A673 (cell line): ENCODE results near the gene C1QTNF8. TPM values are rescaled to one million over a fixed set of nuclear protein-coding genes. Genes with fewer than 3 reads are reported as not detected.

ENCODE experiments used
- BruUV-seq: library from RNA; stranded (reverse); fragments of 400-500 nt; replicated peaks from 2 replicates; lab custom pipeline; 2021; lab: Mats Ljungman, UMichigan
- CTCF ChIA-PET: fragments of 300-600 bp; sonication (Branson Sonifier 250); formaldehyde crosslinking; loops from one replicate; lab custom pipeline; 2022; ENCODE audit warnings: antibody characterized with exemption; lab: Charles Lee
- POLR2A ChIA-PET: fragments of 300-600 bp; sonication (Branson Sonifier 250); formaldehyde crosslinking; loops from one replicate; lab custom pipeline; 2022; ENCODE audit warnings: antibody characterized with exemption; ENCODE audit not compliant: low non-redundant PET; lab: Charles Lee
- DNase-seq: peaks from one replicate; pipeline ENCODE4 v3.0.0-alpha.2; 2015; ENCODE audit warnings: low spot score
- H3K27ac ChIP-seq: fragments of 200-600 bp; sonication (generic); 2 replicates; pipeline ENCODE4 v1.5.1; 2016; ENCODE audit warnings: mixed run types, low read depth, mild to moderate bottlenecking, mixed read lengths, antibody characterized with exemption, low read length; ENCODE audit not compliant: poor library complexity, severe bottlenecking
- H3K27me3 ChIP-seq: fragments of 200-600 bp; sonication (generic); replicated peaks from 2 replicates; pipeline ENCODE4 v1.6.1; 2017; ENCODE audit warnings: mixed run types, low read depth, mild to moderate bottlenecking, mixed read lengths, antibody characterized with exemption, low read length; ENCODE audit not compliant: insufficient read depth, poor library complexity
- H3K36me3 ChIP-seq: fragments of 200-600 bp; sonication (generic); 2 replicates; pipeline ENCODE4 v1.6.1; 2016; ENCODE audit warnings: mixed run types, mild to moderate bottlenecking, mixed read lengths, antibody characterized with exemption, low read length; ENCODE audit not compliant: insufficient read depth, poor library complexity, severe bottlenecking
- H3K4me1 ChIP-seq: fragments of 200-600 bp; sonication (generic); 2 replicates; pipeline ENCODE4 v1.6.1; 2017; ENCODE audit warnings: mixed run types, mild to moderate bottlenecking, mixed read lengths, antibody characterized with exemption, low read length; ENCODE audit not compliant: insufficient read depth, poor library complexity, severe bottlenecking
- H3K4me3 ChIP-seq: fragments of 200-600 bp; sonication (generic); 2 replicates; pipeline ENCODE4 v1.5.1; 2016; ENCODE audit warnings: low read depth, mixed run types, mild to moderate bottlenecking, mixed read lengths, low read length; ENCODE audit not compliant: poor library complexity, severe bottlenecking
- H3K9me3 ChIP-seq: fragments of 200-600 bp; sonication (generic); 2 replicates; pipeline ENCODE4 v1.6.1; 2016; ENCODE audit warnings: mixed run types, low read depth, mild to moderate bottlenecking, mixed read lengths, antibody characterized with exemption, low read length; ENCODE audit not compliant: poor library complexity, severe bottlenecking
- CTCF ChIP-seq: fragments of 300-800, 200-600 bp; sonication (generic); conservative IDR thresholded peaks from 2 replicates; pipeline ENCODE4 v1.5.1; 2017; ENCODE audit warnings: low read depth, mild to moderate bottlenecking, antibody characterized with exemption, low read length, moderate library complexity, mixed read lengths
- EZH2 ChIP-seq: fragments of 200-600 bp; sonication (generic); IDR thresholded peaks from 2 replicates; pipeline ENCODE4 v1.6.1; 2017; ENCODE audit warnings: borderline replicate concordance, low read depth, mild to moderate bottlenecking, mixed read lengths, antibody characterized with exemption, low read length; ENCODE audit not compliant: poor library complexity, severe bottlenecking
- intact Hi-C: fragments of 100-400 bp; cut with micrococcal nuclease; formaldehyde crosslinking; loops from one replicate; pipeline ENCODE4 v1.10.0; 2022; ENCODE audit not compliant: unreplicated experiment
- total RNA-seq: library from RNA; stranded (reverse); gene quantifications from 2 replicates; pipeline ENCODE4 v1.2.3, GENCODE V29; 2021

C1QTNF8 gene
- total RNA-seq, 1 experiment from 2014 or later = not detected

DNA sequence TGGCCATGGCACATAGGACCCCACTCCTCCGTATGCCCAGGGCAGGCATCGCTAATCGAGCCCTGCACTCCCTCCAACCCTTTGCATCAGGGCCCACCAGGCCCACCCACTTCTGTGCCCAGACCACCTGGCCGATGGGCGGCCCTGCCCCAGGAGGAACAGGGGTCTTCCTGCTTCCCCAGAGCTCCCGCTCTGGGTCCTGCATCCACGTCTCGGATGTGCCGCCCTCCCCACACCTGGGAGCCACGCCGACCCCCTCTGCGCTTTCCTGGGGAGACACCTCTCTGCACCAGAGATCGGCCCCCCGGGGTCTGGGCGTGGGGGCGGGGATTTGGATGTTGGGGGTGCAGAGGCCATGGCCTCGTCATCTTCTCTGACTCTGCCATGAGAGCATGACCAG lies 44.6 kb downstream of the C1QTNF8 start:
- no peak for TF ChIP-seq CTCF
- no peak for TF ChIP-seq EZH2
- H3K27ac ChIP-seq = no peak overlapping the region
- H3K27me3 ChIP-seq = no peaks in the 10 kb centered on the region
- H3K4me3 ChIP-seq = no peak overlapping the region
- CTCF ChIA-PET = no interaction called here
- DNase-seq = no peak
- no TSS peak for BruUV-seq
- peaks cover 10% of the 10 kb centered on the region for H3K4me1 ChIP-seq
- intact Hi-C loops = loop anchor here (10.0 kb wide), 1 partner anchor 337 kb away; the partner anchor contains the start of gene METRN
- H3K36me3 ChIP-seq = no peaks in the 10 kb centered on the region
- no peaks in the 10 kb centered on the region for H3K9me3 ChIP-seq
- POLR2A ChIA-PET = no interaction called here

- CTCF ChIA-PET = no interaction called here
- H3K27ac ChIP-seq = no peak overlapping the region
- POLR2A ChIA-PET = no interaction called here
- DNase-seq = no peak
- intact Hi-C loops = loop anchor here (10.0 kb wide), 1 partner anchor 336 kb away; the partner anchor contains the start of gene METRN
- peaks cover 10% of the 10 kb centered on the region for H3K4me1 ChIP-seq
- BruUV-seq = no TSS peak
- TF ChIP-seq EZH2 = no peak
- no peaks in the 10 kb centered on the region for H3K36me3 ChIP-seq
- no peak overlapping the region for H3K4me3 ChIP-seq
- no peaks in the 10 kb centered on the region for H3K27me3 ChIP-seq
- no peaks in the 10 kb centered on the region for H3K9me3 ChIP-seq
Observed at GRCh38 chr16:1050921-1051320, 45.1 kb downstream of the C1QTNF8 start.

DNA sequence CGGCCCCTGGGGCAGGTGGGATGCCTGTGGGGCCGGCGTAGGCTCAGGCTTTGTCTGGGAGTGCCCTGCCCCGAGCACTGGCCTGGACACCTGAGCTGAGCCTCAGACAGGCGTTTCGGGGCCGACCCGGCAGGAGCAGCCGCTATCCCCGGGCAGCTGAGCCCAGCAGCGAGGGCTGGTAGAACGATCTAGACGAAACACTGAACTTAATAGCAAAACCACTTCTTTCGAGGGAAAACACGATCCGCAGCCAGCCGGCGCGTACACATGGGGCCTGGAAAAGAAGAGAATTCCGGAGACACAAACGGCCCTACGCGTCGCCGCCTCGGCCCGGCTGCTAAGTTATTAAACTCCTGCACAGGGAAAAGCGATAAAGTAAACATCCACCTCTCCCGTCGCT lies 45.5 kb downstream of the C1QTNF8 start:
- no TSS peak for BruUV-seq
- H3K4me3 ChIP-seq = no peak overlapping the region
- no peaks in the 10 kb centered on the region for H3K36me3 ChIP-seq
- no peaks in the 10 kb centered on the region for H3K27me3 ChIP-seq
- no peak overlapping the region for H3K27ac ChIP-seq
- no peaks in the 10 kb centered on the region for H3K9me3 ChIP-seq
- ChIA-PET POLR2A (no interaction called here), CTCF (interaction anchor here (0.6 kb wide), 1 partner anchor 87 kb away, joined by 11 read pairs; no protein-coding TSS in a partner anchor)
- H3K4me1 ChIP-seq = peaks cover 10% of the 10 kb centered on the region
- no peak for TF ChIP-seq EZH2
- no peak for TF ChIP-seq CTCF
- intact Hi-C loops = loop anchor here (10.0 kb wide), 1 partner anchor 336 kb away; the partner anchor contains the start of gene METRN
- no peak for DNase-seq

GRCh38 chr16:1049976-1050247 lies 46.1 kb downstream of the C1QTNF8 start:
- CTCF ChIA-PET = no interaction called here
- H3K4me1 ChIP-seq = peaks cover 10% of the 10 kb centered on the region
- H3K27ac ChIP-seq = no peak overlapping the region
- DNase-seq = no peak
- H3K9me3 ChIP-seq = no peaks in the 10 kb centered on the region
- no peak overlapping the region for H3K4me3 ChIP-seq
- TF ChIP-seq CTCF (no peak), EZH2 (no peak)
- H3K36me3 ChIP-seq = no peaks in the 10 kb centered on the region
- H3K27me3 ChIP-seq = no peaks in the 10 kb centered on the region
- intact Hi-C loops = loop anchor here (10.0 kb wide), 1 partner anchor 335 kb away; the partner anchor contains the start of gene METRN
- no TSS peak for BruUV-seq
- POLR2A ChIA-PET = no interaction called here
